ENCODE measurements around the gene DNAAF8.

- TF ChIP-seq CTCF (IDR thresholded peaks at IDR 0.05) (no peak), EZH2phosphoT487 (IDR thresholded peaks at IDR 0.05) (no peak), EZH2 (IDR thresholded peaks at IDR 0.05) (no peak)
These were observed 49.1 kb downstream of the DNAAF8 start for GRCh38 chr16:4783251-4783950.

All from neural progenitor cell (in vitro differentiated cells).